Endothelial cell of umbilical vein (primary cell): ENCODE measurements around the gene JAG2. TPM values are rescaled to one million over a fixed set of nuclear protein-coding genes. Genes with fewer than 3 reads are reported as not detected.

Source experiments
- BruUV-seq: library from RNA; stranded (reverse); fragments of 400-500 nt; replicated peaks from 2 replicates; lab custom pipeline; 2021; lab: Mats Ljungman, UMichigan
- CTCF ChIA-PET: fragments of 300-600, 350-600 bp; sonication (Branson Sonifier 250); formaldehyde crosslinking; loops from one replicate; lab custom pipeline; 2021; ENCODE audit warnings: antibody characterized with exemption, inconsistent platforms; lab: Charles Lee
- POLR2A ChIA-PET: fragments of 300-600, 350-600 bp; sonication (Branson Sonifier 250); formaldehyde crosslinking; loops from one replicate; lab custom pipeline; 2021; ENCODE audit warnings: antibody characterized with exemption, inconsistent platforms; lab: Charles Lee
- DNase-seq: peaks from one replicate; pipeline ENCODE4 v3.0.0-alpha.2; 2011; ENCODE audit warnings: low read depth, low spot score
- FAIRE-seq: peaks from 2 replicates; lab custom pipeline; 2011; peaks lifted over from hg19 to GRCh38; lab: Jason Lieb, UNC
- H2AFZ ChIP-seq: 2 replicates; pipeline ENCODE4 v1.6.0; 2012; ENCODE audit warnings: low read depth, low read length, control low read depth, inconsistent platforms
- H3K27ac ChIP-seq: 2 replicates; pipeline ENCODE4 v1.5.1; 2011; ENCODE audit warnings: low read depth, mild to moderate bottlenecking, control low read depth, low read length, moderate library complexity; ENCODE audit not compliant: insufficient read depth
- H3K27me3 ChIP-seq, 2 experiments: 2 replicates each; pipeline versions ENCODE4 v1.6.0 to v1.6.1; 2011; ENCODE audit warnings: low read length in 2 of 2, mixed read lengths in 1 of 2; ENCODE audit not compliant: control insufficient read depth in 2 of 2, insufficient read depth in 2 of 2
- H3K36me3 ChIP-seq, 2 experiments: 2 replicates in 1 of 2; 3 replicates in 1 of 2; pipeline ENCODE4 v1.5.1; 2011; ENCODE audit warnings: low read length in 2 of 2, mild to moderate bottlenecking in 1 of 2, moderate library complexity in 1 of 2; ENCODE audit not compliant: control insufficient read depth in 2 of 2, insufficient read depth in 2 of 2; ENCODE audit errors: extremely low read depth in 1 of 2
- H3K4me1 ChIP-seq: 3 replicates; pipeline ENCODE4 v1.5.1; 2011; ENCODE audit warnings: mild to moderate bottlenecking, low read length; ENCODE audit not compliant: control insufficient read depth, insufficient read depth; ENCODE audit errors: extremely low read depth
- H3K4me2 ChIP-seq: 2 replicates; pipeline ENCODE4 v1.6.1; 2011; ENCODE audit warnings: low read length, control low read depth, mixed read lengths; ENCODE audit not compliant: insufficient read depth
- H3K4me3 ChIP-seq, 3 experiments: fragments of 200-600 bp in 1 of 3; sonication (generic), shearing (Covaris generic) in 1 of 3; replicated peaks in 1 of 3; 2 replicates each; pipeline ENCODE4 v1.5.1; 2011 to 2016; ENCODE audit warnings: control low read depth in 3 of 3, low read length in 3 of 3, mild to moderate bottlenecking in 2 of 3, inconsistent platforms in 1 of 3, low read depth in 1 of 3, moderate library complexity in 1 of 3; ENCODE audit not compliant: insufficient read depth in 1 of 3
- H3K79me2 ChIP-seq: 2 replicates; pipeline ENCODE4 v1.6.0; 2012; ENCODE audit warnings: low read length, inconsistent platforms; ENCODE audit not compliant: control insufficient read depth, insufficient read depth
- H3K9ac ChIP-seq: replicated peaks from 2 replicates; pipeline ENCODE3; 2011; ENCODE audit warnings: low read length, control low read depth; ENCODE audit not compliant: insufficient read depth; ENCODE audit errors: extremely low read depth
- H3K9me1 ChIP-seq: replicated peaks from 3 replicates; pipeline ENCODE4 v1.6.0; 2011; ENCODE audit warnings: mild to moderate bottlenecking, low read length; ENCODE audit not compliant: control insufficient read depth, insufficient read depth; ENCODE audit errors: extremely low read depth
- H3K9me3 ChIP-seq: replicated peaks from 2 replicates; pipeline ENCODE4 v1.5.1; 2012; ENCODE audit warnings: low read length, inconsistent platforms; ENCODE audit not compliant: control insufficient read depth, insufficient read depth
- H4K20me1 ChIP-seq: replicated peaks from 2 replicates; pipeline ENCODE3; 2011; ENCODE audit warnings: mild to moderate bottlenecking, low read length; ENCODE audit not compliant: control insufficient read depth, insufficient read depth; ENCODE audit errors: extremely low read depth
- EZH2 ChIP-seq: IDR thresholded peaks from 2 replicates; pipeline ENCODE4 v1.6.1; 2012; ENCODE audit warnings: borderline replicate concordance, low read depth, mild to moderate bottlenecking, moderate library complexity, low read length, inconsistent platforms; ENCODE audit not compliant: severe bottlenecking
- FOS ChIP-seq: IDR thresholded peaks from 2 replicates; pipeline ENCODE4 v1.6.1; 2011; ENCODE audit warnings: mild to moderate bottlenecking, low read length, moderate library complexity, borderline replicate concordance; ENCODE audit not compliant: insufficient read depth
- GATA2 ChIP-seq: IDR thresholded peaks from 2 replicates; pipeline ENCODE4 v1.7.0; 2011; ENCODE audit warnings: low read depth, mild to moderate bottlenecking, moderate library complexity, mixed read lengths, low read length; ENCODE audit not compliant: insufficient read length, insufficient read depth
- JUN ChIP-seq: IDR thresholded peaks from 2 replicates; pipeline ENCODE4 v1.6.1; 2011; ENCODE audit warnings: borderline replicate concordance, low read depth; ENCODE audit not compliant: insufficient read length, insufficient read depth
- MYC ChIP-seq: IDR thresholded peaks from one replicate; pipeline ENCODE4 v1.6.1; 2011; ENCODE audit warnings: mild to moderate bottlenecking, low read depth, low read length
- POLR2A ChIP-seq: IDR thresholded peaks from 2 replicates; pipeline ENCODE4 v1.6.1; 2012; ENCODE audit warnings: low read depth, mild to moderate bottlenecking, control low read depth, low read length
- POLR2AphosphoS5 ChIP-seq: IDR thresholded peaks from 2 replicates; pipeline ENCODE4 v1.6.1; 2012; ENCODE audit warnings: low read depth, mild to moderate bottlenecking, control low read depth, low read length, moderate library complexity; ENCODE audit not compliant: insufficient read depth
- dilution Hi-C: fragments of 300-500 bp; cut with MboI; formaldehyde crosslinking; loops from one replicate; pipeline ENCODE4 v1.15.0; 2019; ENCODE audit warnings: low sequenced_read_pairs; ENCODE audit not compliant: extremely low pct_ligation_motif_present
- intact Hi-C: fragments of 100-400 bp; cut with micrococcal nuclease; formaldehyde crosslinking; loops from one replicate; pipeline ENCODE4 v1.10.0; 2022
- polyA plus RNA-seq, 4 experiments: library from polyadenylated mRNA; depleted of rRNA in 3 of 4; stranded (reverse) in 3 of 4; unstranded in 1 of 4; fragments of >200 nt; gene quantifications; 2 replicates each; pipeline versions ENCODE4 v1.2.1 to v1.2.3, GENCODE V29; 2011 to 2012; ENCODE audit warnings: missing spikeins in 1 of 4
- total RNA-seq: library from RNA; stranded (reverse); gene quantifications from 2 replicates; pipeline ENCODE4 v1.2.3, GENCODE V29; 2021
- TF ChIP-seq, protein P1 (sequence below): IDR thresholded peaks from 2 replicates; pipeline ENCODE4 v1.6.1; 2011; ENCODE audit not compliant: insufficient read depth, insufficient read length
- TF ChIP-seq, protein P2 (sequence below), 2 donors: IDR thresholded peaks; 1 replicate in 1 of 2; 2 replicates in 1 of 2; pipeline ENCODE4 v1.5.1; 2011; ENCODE audit warnings: low read length in 2 of 2, mild to moderate bottlenecking in 2 of 2, moderate library complexity in 2 of 2, control low read depth in 1 of 2, inconsistent platforms in 1 of 2, low read depth in 1 of 2; ENCODE audit not compliant: insufficient read depth in 1 of 2; ENCODE audit errors: extremely low read depth in 1 of 2

Gene JAG2
- total and polyA plus RNA-seq, 2 donors (not counting 3 experiments of a cell fraction or from before 2014, with no cell fraction given) = 105 to 128 TPM

DNA sequence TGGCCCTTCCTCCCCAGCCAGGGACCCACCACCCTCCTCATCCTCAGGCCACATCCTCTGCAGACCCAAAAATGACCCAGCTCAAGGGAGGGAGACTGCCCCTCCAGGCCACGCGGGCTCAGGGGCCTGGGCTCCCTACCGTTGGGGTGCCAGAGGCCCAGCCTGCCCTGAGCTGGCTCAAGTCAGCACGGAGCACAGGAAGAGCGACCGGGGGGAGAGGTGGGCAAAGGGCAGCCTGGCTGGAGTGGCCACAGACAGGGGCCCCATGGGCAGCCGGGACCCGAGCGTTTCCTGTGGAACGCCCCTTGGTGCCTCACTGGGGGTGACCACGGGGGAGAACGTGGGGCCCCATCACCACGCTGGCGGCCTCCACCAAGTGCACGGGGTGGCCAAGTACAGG, 10.7 kb downstream of the JAG2 start:
- no peak overlapping the region for H3K9ac ChIP-seq
- no peak for FAIRE-seq
- TF ChIP-seq POLR2AphosphoS5 (no peak), MYC (no peak), EZH2 (no peak), POLR2A (no peak), JUN (no peak), GATA2 (no peak), FOS (no peak)
- TF ChIP-seq, protein P1, sequence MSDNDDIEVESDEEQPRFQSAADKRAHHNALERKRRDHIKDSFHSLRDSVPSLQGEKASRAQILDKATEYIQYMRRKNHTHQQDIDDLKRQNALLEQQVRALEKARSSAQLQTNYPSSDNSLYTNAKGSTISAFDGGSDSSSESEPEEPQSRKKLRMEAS = no peak
- TF ChIP-seq, protein P2, sequence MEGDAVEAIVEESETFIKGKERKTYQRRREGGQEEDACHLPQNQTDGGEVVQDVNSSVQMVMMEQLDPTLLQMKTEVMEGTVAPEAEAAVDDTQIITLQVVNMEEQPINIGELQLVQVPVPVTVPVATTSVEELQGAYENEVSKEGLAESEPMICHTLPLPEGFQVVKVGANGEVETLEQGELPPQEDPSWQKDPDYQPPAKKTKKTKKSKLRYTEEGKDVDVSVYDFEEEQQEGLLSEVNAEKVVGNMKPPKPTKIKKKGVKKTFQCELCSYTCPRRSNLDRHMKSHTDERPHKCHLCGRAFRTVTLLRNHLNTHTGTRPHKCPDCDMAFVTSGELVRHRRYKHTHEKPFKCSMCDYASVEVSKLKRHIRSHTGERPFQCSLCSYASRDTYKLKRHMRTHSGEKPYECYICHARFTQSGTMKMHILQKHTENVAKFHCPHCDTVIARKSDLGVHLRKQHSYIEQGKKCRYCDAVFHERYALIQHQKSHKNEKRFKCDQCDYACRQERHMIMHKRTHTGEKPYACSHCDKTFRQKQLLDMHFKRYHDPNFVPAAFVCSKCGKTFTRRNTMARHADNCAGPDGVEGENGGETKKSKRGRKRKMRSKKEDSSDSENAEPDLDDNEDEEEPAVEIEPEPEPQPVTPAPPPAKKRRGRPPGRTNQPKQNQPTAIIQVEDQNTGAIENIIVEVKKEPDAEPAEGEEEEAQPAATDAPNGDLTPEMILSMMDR (IDR thresholded peaks at IDR 0.05; ENCODE audit: extremely low read depth in 1 of 2, insufficient read depth in 1 of 2, low read depth in 1 of 2, low read length in 2 of 2) = no peak
- peaks cover 47% of the 10 kb centered on the region for H3K79me2 ChIP-seq
- no peaks in the 10 kb centered on the region for H4K20me1 ChIP-seq
- no TSS peak for BruUV-seq
- H3K9me1 ChIP-seq = no peaks in the 10 kb centered on the region
- intact Hi-C loops (no loop called here), dilution Hi-C loops (no loop called here)
- no peaks in the 10 kb centered on the region for H3K9me3 ChIP-seq
- H3K4me1 ChIP-seq = no peaks in the 10 kb centered on the region
- no peak overlapping the region for H3K27ac ChIP-seq
- DNase-seq = no peak
- H2AFZ ChIP-seq = no peak overlapping the region
- ChIA-PET CTCF (interaction anchor here (0.9 to 2.5 kb wide), 2 partner anchors 11 to 71 kb away, joined by 3 to 11 read pairs; partner anchors contain the start of gene JAG2), POLR2A (no interaction called here)
- peaks cover 0 to 18% of the 10 kb centered on the region in 2 experiments for H3K36me3 ChIP-seq
- H3K4me2 ChIP-seq = no peak overlapping the region
- no peak overlapping the region for H3K4me3 ChIP-seq
- H3K27me3 ChIP-seq = no peaks in the 10 kb centered on the region
